A172 (cell line): ENCODE data around the gene EIF2S1. TPM values are rescaled to one million over a fixed set of nuclear protein-coding genes. Genes with fewer than 3 reads are reported as not detected.

Experiments used
- total RNA-seq: library from RNA; depleted of rRNA; stranded (reverse); fragments of >200 nt; shearing (Covaris generic); gene quantifications from 2 replicates; pipeline ENCODE4 v1.2.3, GENCODE V29; 2014; rRNA removed

EIF2S1 gene
- total RNA-seq, 1 experiment from 2014 or later, result 323 TPM

Other genes with a start within 250 kb of the EIF2S1 start
- gene GARIN2, start 170.9 kb upstream of the EIF2S1 start, total RNA-seq, result not detected in 2 replicates
- gene PALS1, start 118.9 kb upstream of the EIF2S1 start, total RNA-seq, result 66.4 and 72.8 TPM in 2 replicates
- 159 and 183 TPM in 2 replicates for gene ATP6V1D, start 524 bp upstream of the EIF2S1 start, total RNA-seq
- gene PLEK2, start 51.8 kb downstream of the EIF2S1 start, total RNA-seq, result 0.69 and 4.1 TPM in 2 replicates
- gene TMEM229B, start 128.4 kb downstream of the EIF2S1 start, total RNA-seq, result 2.0 and 3.1 TPM in 2 replicates
- gene PLEKHH1, start 173.0 kb downstream of the EIF2S1 start, total RNA-seq, result 1.3 and 5.0 TPM in 2 replicates
- gene PIGH, start 239.9 kb downstream of the EIF2S1 start, total RNA-seq, result 11.5 and 18.6 TPM in 2 replicates